ENCODE results near the gene CAMTA1. TPM values are rescaled to one million over a fixed set of nuclear protein-coding genes. Genes with fewer than 3 reads are reported as not detected.

CAMTA1 gene
- total RNA-seq, 1 donor from 2014 or later: 160 TPM

DNA sequence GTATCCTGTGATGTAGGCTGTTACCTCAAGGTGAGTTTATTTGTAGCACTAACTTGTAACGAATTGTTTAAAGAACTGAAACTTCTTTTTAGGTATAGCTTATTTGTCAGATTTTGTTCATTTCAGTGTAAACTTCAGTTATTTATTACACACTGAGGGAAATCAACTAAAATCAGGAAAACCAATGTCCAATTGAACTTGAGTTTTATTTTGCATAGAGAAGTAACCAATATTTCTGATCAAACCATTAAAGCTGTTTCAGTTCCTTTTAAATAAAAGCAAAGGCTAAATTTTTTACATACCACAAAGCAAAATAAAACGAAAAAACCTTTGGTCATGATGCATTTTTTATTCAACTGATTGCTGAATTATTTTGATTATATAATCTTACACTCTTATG lies 103.6 kb downstream of the CAMTA1 start:
- Histone ChIP-seq H3K27me3 (ENCODE audit: low read depth) (no peaks in the 10 kb centered on the region), H3K27ac (replicated peaks) (no peak overlapping the region), H3K9me3 (replicated peaks) (no peaks in the 10 kb centered on the region), H3K4me1 (peaks cover 13% of the 10 kb centered on the region), H3K36me3 (peaks cover 5% of the 10 kb centered on the region), H3K4me3 (no peak overlapping the region)
- TF ChIP-seq, protein P1, sequence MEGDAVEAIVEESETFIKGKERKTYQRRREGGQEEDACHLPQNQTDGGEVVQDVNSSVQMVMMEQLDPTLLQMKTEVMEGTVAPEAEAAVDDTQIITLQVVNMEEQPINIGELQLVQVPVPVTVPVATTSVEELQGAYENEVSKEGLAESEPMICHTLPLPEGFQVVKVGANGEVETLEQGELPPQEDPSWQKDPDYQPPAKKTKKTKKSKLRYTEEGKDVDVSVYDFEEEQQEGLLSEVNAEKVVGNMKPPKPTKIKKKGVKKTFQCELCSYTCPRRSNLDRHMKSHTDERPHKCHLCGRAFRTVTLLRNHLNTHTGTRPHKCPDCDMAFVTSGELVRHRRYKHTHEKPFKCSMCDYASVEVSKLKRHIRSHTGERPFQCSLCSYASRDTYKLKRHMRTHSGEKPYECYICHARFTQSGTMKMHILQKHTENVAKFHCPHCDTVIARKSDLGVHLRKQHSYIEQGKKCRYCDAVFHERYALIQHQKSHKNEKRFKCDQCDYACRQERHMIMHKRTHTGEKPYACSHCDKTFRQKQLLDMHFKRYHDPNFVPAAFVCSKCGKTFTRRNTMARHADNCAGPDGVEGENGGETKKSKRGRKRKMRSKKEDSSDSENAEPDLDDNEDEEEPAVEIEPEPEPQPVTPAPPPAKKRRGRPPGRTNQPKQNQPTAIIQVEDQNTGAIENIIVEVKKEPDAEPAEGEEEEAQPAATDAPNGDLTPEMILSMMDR (IDR thresholded peaks at IDR 0.05; ENCODE audit: borderline replicate concordance): no peak
- intact Hi-C loops (cut with micrococcal nuclease): loop anchor here (10.0 kb wide), 1 partner anchor 164 kb away; no protein-coding TSS in a partner anchor
- DNase-seq: no peak

DNA sequence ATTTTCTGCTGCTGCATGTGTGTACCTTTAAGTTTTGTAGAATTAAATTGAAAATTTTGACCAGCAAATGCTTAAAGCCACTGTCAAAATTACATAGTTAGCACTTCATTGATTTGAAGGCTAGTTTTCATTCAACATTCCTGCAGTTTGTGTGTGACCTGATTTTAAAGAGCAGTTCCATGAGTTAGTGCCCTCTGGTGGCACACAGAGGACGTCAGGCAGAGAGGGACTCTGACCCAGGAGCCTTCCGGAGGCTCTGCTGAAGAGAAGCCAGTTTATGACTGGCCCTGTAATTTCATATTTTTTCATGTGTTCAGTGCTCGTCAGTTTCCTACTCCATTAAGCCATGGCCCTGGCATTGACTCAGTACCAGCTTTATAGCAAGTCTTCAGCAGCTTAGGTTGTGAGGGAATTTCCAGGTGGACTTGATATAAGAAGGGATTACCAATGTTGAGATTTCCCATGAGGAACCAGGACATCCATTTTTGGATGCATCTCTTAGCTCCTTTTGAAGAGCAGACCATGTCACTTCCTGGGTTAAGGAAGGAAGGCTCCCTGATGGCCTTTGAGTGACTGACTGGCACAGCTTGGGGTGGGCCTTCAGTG lies 104.7 kb downstream of the CAMTA1 start:
- Histone ChIP-seq H3K4me3 (no peak overlapping the region), H3K4me1 (peaks cover 13% of the 10 kb centered on the region), H3K9me3 (replicated peaks) (no peaks in the 10 kb centered on the region), H3K27me3 (ENCODE audit: low read depth) (no peaks in the 10 kb centered on the region), H3K27ac (replicated peaks) (no peak overlapping the region), H3K36me3 (peaks cover 5% of the 10 kb centered on the region)
- TF ChIP-seq, protein P1 (IDR thresholded peaks at IDR 0.05; ENCODE audit: borderline replicate concordance): peak; percentile 87
- intact Hi-C loops (cut with micrococcal nuclease): loop anchor here (10.0 kb wide), 1 partner anchor 165 kb away; no protein-coding TSS in a partner anchor
- no peak for DNase-seq

DNA sequence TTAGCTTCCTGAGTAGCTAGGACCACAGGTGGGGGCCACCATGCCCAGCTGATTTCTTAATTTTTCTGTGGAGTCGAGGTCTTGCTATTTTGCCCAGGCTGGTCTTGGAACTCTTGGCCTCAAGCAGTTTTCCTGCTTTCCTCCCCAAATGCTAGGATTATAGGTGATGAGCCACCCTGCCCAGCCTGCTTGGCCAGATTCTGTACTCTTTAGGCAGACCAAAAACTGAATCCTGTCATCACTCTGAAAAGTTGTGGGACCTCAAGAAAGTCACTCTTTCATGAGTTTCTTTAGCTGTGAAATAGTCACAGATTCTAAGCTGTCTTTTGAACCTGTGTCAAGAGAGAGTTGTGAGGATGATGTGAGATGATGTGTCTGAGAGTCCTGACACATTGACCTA lies 105.4 kb downstream of the CAMTA1 start:
- Histone ChIP-seq H3K27ac (replicated peaks) (no peak overlapping the region), H3K4me3 (no peak overlapping the region), H3K36me3 (peaks cover 5% of the 10 kb centered on the region), H3K4me1 (peaks cover 10% of the 10 kb centered on the region), H3K27me3 (ENCODE audit: low read depth) (no peaks in the 10 kb centered on the region), H3K9me3 (replicated peaks) (no peaks in the 10 kb centered on the region)
- no peak for DNase-seq
- TF ChIP-seq, protein P1 (IDR thresholded peaks at IDR 0.05; ENCODE audit: borderline replicate concordance): no peak
- intact Hi-C loops (cut with micrococcal nuclease): no loop called here

DNA sequence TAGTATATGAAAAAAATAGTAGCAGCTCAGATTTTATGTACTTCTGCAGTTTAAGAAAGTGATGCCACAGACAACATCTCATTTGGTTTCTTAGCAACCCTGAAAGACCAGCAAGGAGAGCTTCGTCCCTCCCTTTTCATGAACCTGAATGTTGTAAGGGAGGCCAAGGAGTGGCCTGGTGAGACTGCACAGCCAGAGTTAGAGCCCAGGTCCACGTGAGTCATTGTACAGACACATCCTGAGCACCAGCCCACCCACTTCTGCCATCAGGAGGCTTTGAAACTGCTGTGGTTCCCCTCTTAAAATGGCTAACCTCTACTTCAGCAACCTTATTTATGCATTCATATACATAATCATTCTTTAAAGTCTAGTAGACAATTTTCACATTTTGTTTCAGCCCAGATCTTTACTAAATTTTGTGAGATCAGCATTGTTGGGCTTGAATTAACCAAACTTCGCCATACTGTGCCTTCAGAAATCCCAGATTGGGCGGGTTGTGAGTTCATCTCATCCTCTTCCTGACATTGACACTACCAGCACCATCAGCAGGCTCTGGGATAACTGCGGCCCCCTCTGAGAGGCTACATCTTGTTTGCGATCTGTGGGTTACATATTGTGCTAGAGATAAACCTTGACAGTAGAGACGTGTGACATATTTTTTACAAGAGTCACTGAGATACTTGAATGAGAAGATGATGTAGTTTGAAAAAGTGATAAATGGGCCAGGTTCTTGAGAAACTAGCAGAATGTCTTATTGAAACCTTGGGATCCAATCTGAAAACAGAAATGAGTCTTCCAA lies 106.7 kb downstream of the CAMTA1 start:
- peaks cover 9% of the 10 kb centered on the region for H3K4me1 ChIP-seq
- no peaks in the 10 kb centered on the region for H3K9me3 ChIP-seq (replicated peaks)
- H3K27me3 ChIP-seq (ENCODE audit: low read depth): no peaks in the 10 kb centered on the region
- TF ChIP-seq, protein P1 (IDR thresholded peaks at IDR 0.05; ENCODE audit: borderline replicate concordance): no peak
- intact Hi-C loops (cut with micrococcal nuclease): no loop called here
- DNase-seq: no peak
- H3K36me3 ChIP-seq: peaks cover 5% of the 10 kb centered on the region
- H3K27ac ChIP-seq (replicated peaks): no peak overlapping the region
- H3K4me3 ChIP-seq: no peak overlapping the region

DNA sequence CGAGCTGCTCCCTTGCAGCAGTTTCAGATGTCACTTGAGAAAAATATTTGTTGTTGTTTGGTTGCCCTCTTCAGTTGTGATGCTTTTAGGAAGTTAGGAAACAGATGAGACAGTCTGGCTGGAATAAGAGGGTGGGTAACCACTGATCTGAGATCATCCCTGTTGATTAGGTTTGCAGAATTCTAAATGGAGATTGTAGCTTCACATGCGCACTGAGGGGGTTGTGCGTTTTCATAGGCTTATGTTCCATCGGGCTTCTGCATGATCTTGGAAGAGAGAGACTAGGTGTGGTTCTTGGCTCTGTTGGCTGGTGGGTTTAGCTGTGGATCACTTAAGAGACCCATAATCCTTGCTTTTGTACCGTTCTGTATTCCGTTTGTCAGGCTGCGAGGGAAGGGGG lies 108.1 kb downstream of the CAMTA1 start:
- Histone ChIP-seq H3K27ac (replicated peaks) (no peak overlapping the region), H3K4me1 (peaks cover 9% of the 10 kb centered on the region), H3K27me3 (ENCODE audit: low read depth) (no peaks in the 10 kb centered on the region), H3K4me3 (no peak overlapping the region), H3K9me3 (replicated peaks) (no peaks in the 10 kb centered on the region), H3K36me3 (no peaks in the 10 kb centered on the region)
- DNase-seq: no peak
- intact Hi-C loops (cut with micrococcal nuclease): no loop called here
- TF ChIP-seq, protein P1 (IDR thresholded peaks at IDR 0.05; ENCODE audit: borderline replicate concordance): no peak

Measured in left ventricle myocardium inferior (tissue), 1 donor.